Endothelial cell of umbilical vein (primary cell): Measurements from ENCODE around the gene PSTPIP1. TPM values are rescaled to one million over a fixed set of nuclear protein-coding genes. Genes with fewer than 3 reads are reported as not detected.

ENCODE experiments used
- BruUV-seq: library from RNA; stranded (reverse); fragments of 400-500 nt; replicated peaks from 2 replicates; lab custom pipeline; 2021; lab: Mats Ljungman, UMichigan
- CTCF ChIA-PET: fragments of 300-600, 350-600 bp; sonication (Branson Sonifier 250); formaldehyde crosslinking; loops from one replicate; lab custom pipeline; 2021; ENCODE audit warnings: antibody characterized with exemption, inconsistent platforms; lab: Charles Lee
- POLR2A ChIA-PET: fragments of 300-600, 350-600 bp; sonication (Branson Sonifier 250); formaldehyde crosslinking; loops from one replicate; lab custom pipeline; 2021; ENCODE audit warnings: antibody characterized with exemption, inconsistent platforms; lab: Charles Lee
- DNase-seq: peaks from one replicate; pipeline ENCODE4 v3.0.0-alpha.2; 2011; ENCODE audit warnings: low read depth, low spot score
- FAIRE-seq: peaks from 2 replicates; lab custom pipeline; 2011; peaks lifted over from hg19 to GRCh38; lab: Jason Lieb, UNC
- H2AFZ ChIP-seq: 2 replicates; pipeline ENCODE4 v1.6.0; 2012; ENCODE audit warnings: low read depth, low read length, control low read depth, inconsistent platforms
- H3K27ac ChIP-seq: 2 replicates; pipeline ENCODE4 v1.5.1; 2011; ENCODE audit warnings: low read depth, mild to moderate bottlenecking, control low read depth, low read length, moderate library complexity; ENCODE audit not compliant: insufficient read depth
- H3K27me3 ChIP-seq, 2 experiments: 2 replicates each; pipeline versions ENCODE4 v1.6.0 to v1.6.1; 2011; ENCODE audit warnings: low read length in 2 of 2, mixed read lengths in 1 of 2; ENCODE audit not compliant: control insufficient read depth in 2 of 2, insufficient read depth in 2 of 2
- H3K36me3 ChIP-seq, 2 experiments: 2 replicates in 1 of 2; 3 replicates in 1 of 2; pipeline ENCODE4 v1.5.1; 2011; ENCODE audit warnings: low read length in 2 of 2, mild to moderate bottlenecking in 1 of 2, moderate library complexity in 1 of 2; ENCODE audit not compliant: control insufficient read depth in 2 of 2, insufficient read depth in 2 of 2; ENCODE audit errors: extremely low read depth in 1 of 2
- H3K4me1 ChIP-seq: 3 replicates; pipeline ENCODE4 v1.5.1; 2011; ENCODE audit warnings: mild to moderate bottlenecking, low read length; ENCODE audit not compliant: control insufficient read depth, insufficient read depth; ENCODE audit errors: extremely low read depth
- H3K4me2 ChIP-seq: 2 replicates; pipeline ENCODE4 v1.6.1; 2011; ENCODE audit warnings: low read length, control low read depth, mixed read lengths; ENCODE audit not compliant: insufficient read depth
- H3K4me3 ChIP-seq, 3 experiments: fragments of 200-600 bp in 1 of 3; sonication (generic), shearing (Covaris generic) in 1 of 3; replicated peaks in 1 of 3; 2 replicates each; pipeline ENCODE4 v1.5.1; 2011 to 2016; ENCODE audit warnings: control low read depth in 3 of 3, low read length in 3 of 3, mild to moderate bottlenecking in 2 of 3, inconsistent platforms in 1 of 3, low read depth in 1 of 3, moderate library complexity in 1 of 3; ENCODE audit not compliant: insufficient read depth in 1 of 3
- H3K79me2 ChIP-seq: 2 replicates; pipeline ENCODE4 v1.6.0; 2012; ENCODE audit warnings: low read length, inconsistent platforms; ENCODE audit not compliant: control insufficient read depth, insufficient read depth
- H3K9ac ChIP-seq: replicated peaks from 2 replicates; pipeline ENCODE3; 2011; ENCODE audit warnings: low read length, control low read depth; ENCODE audit not compliant: insufficient read depth; ENCODE audit errors: extremely low read depth
- H3K9me1 ChIP-seq: replicated peaks from 3 replicates; pipeline ENCODE4 v1.6.0; 2011; ENCODE audit warnings: mild to moderate bottlenecking, low read length; ENCODE audit not compliant: control insufficient read depth, insufficient read depth; ENCODE audit errors: extremely low read depth
- H3K9me3 ChIP-seq: replicated peaks from 2 replicates; pipeline ENCODE4 v1.5.1; 2012; ENCODE audit warnings: low read length, inconsistent platforms; ENCODE audit not compliant: control insufficient read depth, insufficient read depth
- H4K20me1 ChIP-seq: replicated peaks from 2 replicates; pipeline ENCODE3; 2011; ENCODE audit warnings: mild to moderate bottlenecking, low read length; ENCODE audit not compliant: control insufficient read depth, insufficient read depth; ENCODE audit errors: extremely low read depth
- GATA2 ChIP-seq: IDR thresholded peaks from 2 replicates; pipeline ENCODE4 v1.7.0; 2011; ENCODE audit warnings: low read depth, mild to moderate bottlenecking, moderate library complexity, mixed read lengths, low read length; ENCODE audit not compliant: insufficient read length, insufficient read depth
- JUN ChIP-seq: IDR thresholded peaks from 2 replicates; pipeline ENCODE4 v1.6.1; 2011; ENCODE audit warnings: borderline replicate concordance, low read depth; ENCODE audit not compliant: insufficient read length, insufficient read depth
- MYC ChIP-seq: IDR thresholded peaks from one replicate; pipeline ENCODE4 v1.6.1; 2011; ENCODE audit warnings: mild to moderate bottlenecking, low read depth, low read length
- POLR2A ChIP-seq: IDR thresholded peaks from 2 replicates; pipeline ENCODE4 v1.6.1; 2012; ENCODE audit warnings: low read depth, mild to moderate bottlenecking, control low read depth, low read length
- POLR2AphosphoS5 ChIP-seq: IDR thresholded peaks from 2 replicates; pipeline ENCODE4 v1.6.1; 2012; ENCODE audit warnings: low read depth, mild to moderate bottlenecking, control low read depth, low read length, moderate library complexity; ENCODE audit not compliant: insufficient read depth
- dilution Hi-C: fragments of 300-500 bp; cut with MboI; formaldehyde crosslinking; loops from one replicate; pipeline ENCODE4 v1.15.0; 2019; ENCODE audit warnings: low sequenced_read_pairs; ENCODE audit not compliant: extremely low pct_ligation_motif_present
- intact Hi-C: fragments of 100-400 bp; cut with micrococcal nuclease; formaldehyde crosslinking; loops from one replicate; pipeline ENCODE4 v1.10.0; 2022
- polyA plus RNA-seq, 4 experiments: library from polyadenylated mRNA; depleted of rRNA in 3 of 4; stranded (reverse) in 3 of 4; unstranded in 1 of 4; fragments of >200 nt; gene quantifications; 2 replicates each; pipeline versions ENCODE4 v1.2.1 to v1.2.3, GENCODE V29; 2011 to 2012; ENCODE audit warnings: missing spikeins in 1 of 4
- total RNA-seq: library from RNA; stranded (reverse); gene quantifications from 2 replicates; pipeline ENCODE4 v1.2.3, GENCODE V29; 2021
- TF ChIP-seq, protein P1 (sequence below): IDR thresholded peaks from 2 replicates; pipeline ENCODE4 v1.6.1; 2011; ENCODE audit not compliant: insufficient read depth, insufficient read length
- TF ChIP-seq, protein P2 (sequence below), 2 donors: IDR thresholded peaks; 1 replicate in 1 of 2; 2 replicates in 1 of 2; pipeline ENCODE4 v1.5.1; 2011; ENCODE audit warnings: low read length in 2 of 2, mild to moderate bottlenecking in 2 of 2, moderate library complexity in 2 of 2, control low read depth in 1 of 2, inconsistent platforms in 1 of 2, low read depth in 1 of 2; ENCODE audit not compliant: insufficient read depth in 1 of 2; ENCODE audit errors: extremely low read depth in 1 of 2

The PSTPIP1 gene
- total and polyA plus RNA-seq, 2 donors (not counting 3 experiments of a cell fraction or from before 2014, with no cell fraction given) = not detected

DNA sequence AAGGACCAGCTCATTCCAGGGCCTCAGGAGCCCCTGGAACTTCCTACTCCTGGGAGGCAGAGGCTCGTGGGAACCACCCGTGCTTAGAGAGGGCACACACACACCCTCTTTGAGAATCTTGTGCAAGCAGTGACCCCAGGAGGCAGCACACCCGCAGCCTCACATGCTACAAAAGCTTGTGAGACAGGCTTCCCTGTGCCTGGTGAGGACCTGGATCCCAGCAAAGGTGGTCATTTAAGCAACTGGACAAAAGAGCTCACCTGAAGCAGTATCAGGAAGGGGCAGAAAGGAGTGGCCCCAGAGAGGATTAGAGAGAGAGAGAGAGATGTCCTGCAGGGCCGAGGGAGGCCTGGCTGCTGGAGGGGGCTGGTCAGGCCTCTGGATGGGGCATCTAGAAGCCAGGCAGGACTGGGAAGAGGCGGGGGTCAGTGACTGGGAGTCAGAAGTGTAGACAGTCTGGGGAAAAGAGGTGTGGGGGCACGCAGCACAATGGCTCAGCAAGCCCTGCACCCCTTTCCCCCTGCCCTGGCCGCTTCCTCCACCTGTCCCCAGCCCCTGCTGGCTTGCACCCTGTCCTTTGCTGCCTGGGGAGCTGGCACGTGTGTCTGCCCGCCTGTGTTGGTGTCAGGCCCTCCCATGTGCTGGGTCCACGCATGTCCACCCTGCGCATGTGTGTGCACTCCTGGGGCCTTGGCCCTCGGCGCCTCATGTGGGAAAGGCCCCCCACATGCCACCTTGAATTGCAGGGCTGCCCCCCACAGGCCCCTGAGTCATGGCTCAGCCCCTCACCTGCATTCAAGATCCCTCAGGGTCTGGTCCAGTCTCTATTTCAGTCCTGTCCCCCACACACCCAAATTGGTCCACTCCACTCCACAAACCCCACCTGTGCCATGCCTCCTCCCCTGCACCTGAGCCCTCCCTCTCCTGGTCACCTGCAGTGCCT lies 39.1 kb downstream of the PSTPIP1 start:
- Histone ChIP-seq H3K27ac (no peak overlapping the region), H3K9ac (no peak overlapping the region), H3K27me3 (no peaks in the 10 kb centered on the region), H3K9me3 (no peaks in the 10 kb centered on the region), H3K4me3 (no peak overlapping the region), H3K4me1 (no peaks in the 10 kb centered on the region), H3K9me1 (no peaks in the 10 kb centered on the region), H3K4me2 (no peak overlapping the region), H3K36me3 (peaks cover 0 to 2% of the 10 kb centered on the region in 2 experiments), H2AFZ (no peak overlapping the region), H4K20me1 (no peaks in the 10 kb centered on the region), H3K79me2 (no peaks in the 10 kb centered on the region)
- no peak for DNase-seq
- intact Hi-C loops = loop anchor here (2.0 kb wide), 1 partner anchor 37 kb away; the partner anchor contains the start of gene TSPAN3
- dilution Hi-C loops = no loop called here
- no peak for FAIRE-seq
- no peak for TF ChIP-seq GATA2
- peak; percentile 13 for TF ChIP-seq POLR2AphosphoS5
- no TSS peak for BruUV-seq
- ChIA-PET CTCF (interaction anchor here (0.7 to 3.3 kb wide), 16 partner anchors 10 to 787 kb away, joined by 3 to 37 read pairs (median 4); partner anchors contain the start of gene TSPAN3), POLR2A (no interaction called here)

DNA sequence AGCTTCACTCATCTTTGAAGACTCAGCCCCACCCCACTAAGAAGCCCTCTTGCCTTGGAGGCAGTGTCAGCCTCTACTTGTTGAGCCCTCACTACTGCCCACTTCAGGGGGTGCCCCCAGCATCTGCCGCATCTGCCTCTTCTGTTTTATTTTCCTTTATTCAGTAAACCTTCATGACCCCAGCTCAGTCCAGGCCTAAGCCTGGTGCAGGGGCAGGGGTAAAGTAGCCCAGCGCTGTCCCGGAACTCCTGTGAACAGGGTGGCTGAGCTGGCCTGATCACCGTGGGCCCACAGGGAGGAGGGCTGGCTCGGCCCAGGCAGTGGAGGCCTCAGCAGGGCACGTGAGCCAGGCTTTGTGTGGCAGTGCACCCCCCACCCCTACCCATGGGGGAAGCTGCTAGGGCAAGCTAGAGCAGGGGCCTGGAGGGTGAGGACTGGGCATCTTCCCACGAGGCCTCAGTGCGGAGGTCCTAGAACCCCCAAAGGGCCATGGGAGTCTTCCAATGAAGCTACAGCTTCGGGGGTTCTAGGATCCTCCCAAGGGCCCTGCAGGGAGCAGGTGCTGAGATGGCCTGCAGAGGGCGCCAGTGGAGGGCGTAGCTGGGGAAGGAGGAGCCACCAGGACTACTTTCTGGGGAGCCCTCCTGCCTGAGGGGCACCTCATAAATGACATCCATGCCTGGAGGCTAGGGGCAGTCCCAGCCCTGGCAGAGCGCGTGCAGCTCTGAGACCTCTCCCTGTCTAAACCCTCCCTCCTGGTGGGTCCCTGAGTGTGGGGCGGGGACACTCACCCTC lies 40.0 kb downstream of the PSTPIP1 start:
- H3K4me3 ChIP-seq = no peak overlapping the region
- no peak overlapping the region for H3K4me2 ChIP-seq
- no peak overlapping the region for H2AFZ ChIP-seq
- H3K27ac ChIP-seq = no peak overlapping the region
- no peaks in the 10 kb centered on the region for H3K79me2 ChIP-seq
- DNase-seq (peak; percentile 29), FAIRE-seq (peak; percentile 28)
- no peaks in the 10 kb centered on the region for H3K9me3 ChIP-seq
- H3K36me3 ChIP-seq = peaks cover 0 to 4% of the 10 kb centered on the region in 2 experiments
- no peaks in the 10 kb centered on the region for H4K20me1 ChIP-seq
- no TSS peak for BruUV-seq
- no peaks in the 10 kb centered on the region for H3K27me3 ChIP-seq
- ChIA-PET CTCF (interaction anchor here (0.7 to 3.3 kb wide), 24 partner anchors 9 to 786 kb away, joined by 3 to 37 read pairs (median 4); partner anchors contain the start of gene TSPAN3), POLR2A (no interaction called here)
- H3K9ac ChIP-seq = no peak overlapping the region
- intact Hi-C loops (loop anchor here (2.0 kb wide), 1 partner anchor 36 kb away; the partner anchor contains the start of gene TSPAN3), dilution Hi-C loops (no loop called here)
- TF ChIP-seq, protein P1, sequence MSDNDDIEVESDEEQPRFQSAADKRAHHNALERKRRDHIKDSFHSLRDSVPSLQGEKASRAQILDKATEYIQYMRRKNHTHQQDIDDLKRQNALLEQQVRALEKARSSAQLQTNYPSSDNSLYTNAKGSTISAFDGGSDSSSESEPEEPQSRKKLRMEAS = no peak
- TF ChIP-seq, protein P2, sequence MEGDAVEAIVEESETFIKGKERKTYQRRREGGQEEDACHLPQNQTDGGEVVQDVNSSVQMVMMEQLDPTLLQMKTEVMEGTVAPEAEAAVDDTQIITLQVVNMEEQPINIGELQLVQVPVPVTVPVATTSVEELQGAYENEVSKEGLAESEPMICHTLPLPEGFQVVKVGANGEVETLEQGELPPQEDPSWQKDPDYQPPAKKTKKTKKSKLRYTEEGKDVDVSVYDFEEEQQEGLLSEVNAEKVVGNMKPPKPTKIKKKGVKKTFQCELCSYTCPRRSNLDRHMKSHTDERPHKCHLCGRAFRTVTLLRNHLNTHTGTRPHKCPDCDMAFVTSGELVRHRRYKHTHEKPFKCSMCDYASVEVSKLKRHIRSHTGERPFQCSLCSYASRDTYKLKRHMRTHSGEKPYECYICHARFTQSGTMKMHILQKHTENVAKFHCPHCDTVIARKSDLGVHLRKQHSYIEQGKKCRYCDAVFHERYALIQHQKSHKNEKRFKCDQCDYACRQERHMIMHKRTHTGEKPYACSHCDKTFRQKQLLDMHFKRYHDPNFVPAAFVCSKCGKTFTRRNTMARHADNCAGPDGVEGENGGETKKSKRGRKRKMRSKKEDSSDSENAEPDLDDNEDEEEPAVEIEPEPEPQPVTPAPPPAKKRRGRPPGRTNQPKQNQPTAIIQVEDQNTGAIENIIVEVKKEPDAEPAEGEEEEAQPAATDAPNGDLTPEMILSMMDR (IDR thresholded peaks at IDR 0.05; ENCODE audit: extremely low read depth in 1 of 2, insufficient read depth in 1 of 2, low read depth in 1 of 2, low read length in 2 of 2) = peak; percentile 72 to 80
- no peak for TF ChIP-seq MYC
- no peak for TF ChIP-seq GATA2
- TF ChIP-seq JUN = no peak
- no peak for TF ChIP-seq POLR2A
- H3K4me1 ChIP-seq = no peaks in the 10 kb centered on the region
- no peaks in the 10 kb centered on the region for H3K9me1 ChIP-seq
